SK-N-SH (cell line): Measurements from ENCODE around the gene NPFFR1. TPM values are rescaled to one million over a fixed set of nuclear protein-coding genes. Genes with fewer than 3 reads are reported as not detected.

Experiments
- CTCF ChIA-PET: fragments of 300-600, 350-600 bp; formaldehyde crosslinking; extraction: SDS; loops from one replicate; lab custom pipeline; 2021; lab: Yijun Ruan, JAX
- POLR2A ChIA-PET: fragments of 350-600 bp; sonication (Branson Sonifier 250); formaldehyde crosslinking; extraction: SDS; loops from one replicate; lab custom pipeline; 2020; ENCODE audit warnings: antibody characterized with exemption, inconsistent platforms; lab: Yijun Ruan, JAX
- DNase-seq: peaks from one replicate; pipeline ENCODE4 v3.0.0; 2012
- H2AFZ ChIP-seq: fragments of 200-600 bp; sonication (generic); 2 replicates; pipeline ENCODE4 v1.8.1; 2016; ENCODE audit warnings: antibody characterized with exemption, mild to moderate bottlenecking, low read depth
- H3F3A ChIP-seq: fragments of 200-600 bp; sonication (generic); replicated peaks from 2 replicates; pipeline ENCODE3; 2016; ENCODE audit warnings: antibody characterized with exemption, mild to moderate bottlenecking; ENCODE audit not compliant: insufficient read depth
- H3K27ac ChIP-seq, 2 experiments: fragments of 200-500 bp in 1 of 2; fragments of 200-600 bp in 1 of 2; sonication (Bioruptor generic) in 1 of 2; sonication (generic), shearing (Covaris generic) in 1 of 2; 2 replicates each; pipeline versions ENCODE4 v1.5.1 to v1.6.1; 2014 to 2016; ENCODE audit warnings: low read depth in 2 of 2, inconsistent platforms in 1 of 2, low read length in 1 of 2, mild to moderate bottlenecking in 1 of 2, mixed read lengths in 1 of 2
- H3K27me3 ChIP-seq: fragments of 200-600 bp; sonication (generic), shearing (Covaris generic); 2 replicates; pipeline ENCODE4 v1.6.1; 2016; ENCODE audit warnings: mixed run types; ENCODE audit not compliant: insufficient read depth
- H3K36me3 ChIP-seq, 2 experiments: fragments of 200-500 bp in 1 of 2; fragments of 200-600 bp in 1 of 2; sonication (Bioruptor generic) in 1 of 2; sonication (generic) in 1 of 2; replicated peaks in 1 of 2; 2 replicates each; pipeline versions ENCODE3 to v1.5.1; 2014 to 2016; ENCODE audit warnings: low read length in 1 of 2, mild to moderate bottlenecking in 1 of 2; ENCODE audit not compliant: insufficient read depth in 2 of 2, control insufficient read depth in 1 of 2
- H3K4me1 ChIP-seq, 2 experiments: fragments of 200-500 bp in 1 of 2; fragments of 200-600 bp in 1 of 2; sonication (Bioruptor generic) in 1 of 2; sonication (generic), shearing (Covaris generic) in 1 of 2; 2 replicates each; pipeline versions ENCODE4 v1.5.1 to v1.6.1; 2014 to 2016; ENCODE audit warnings: low read depth in 1 of 2, low read length in 1 of 2, mixed run types in 1 of 2; ENCODE audit not compliant: insufficient read depth in 2 of 2, control insufficient read depth in 1 of 2
- H3K4me2 ChIP-seq: fragments of 200-600 bp; sonication (generic), shearing (Covaris generic); 2 replicates; pipeline ENCODE4 v1.6.1; 2017; ENCODE audit warnings: mixed run types
- H3K4me3 ChIP-seq, 2 experiments: fragments of 200-500 bp in 1 of 2; fragments of 200-600 bp in 1 of 2; sonication (Bioruptor generic) in 1 of 2; sonication (generic), shearing (Covaris generic) in 1 of 2; 2 replicates each; pipeline versions ENCODE4 v1.5.1 to v1.8.1; 2014 to 2016; ENCODE audit warnings: low read depth in 2 of 2, inconsistent platforms in 1 of 2, low read length in 1 of 2, mild to moderate bottlenecking in 1 of 2, mixed read lengths in 1 of 2, moderate library complexity in 1 of 2
- H3K79me2 ChIP-seq: fragments of 200-600 bp; sonication (generic); 2 replicates; pipeline ENCODE4 v1.8.1; 2017; ENCODE audit warnings: mild to moderate bottlenecking; ENCODE audit not compliant: insufficient read depth
- H3K9ac ChIP-seq: fragments of 200-600 bp; sonication (generic); 2 replicates; pipeline ENCODE4 v1.6.1; 2017; ENCODE audit warnings: mixed run types
- H3K9me2 ChIP-seq: fragments of 200-600 bp; sonication (generic); 2 replicates; pipeline ENCODE4 v1.6.1; 2017; ENCODE audit warnings: mixed run types
- H3K9me3 ChIP-seq: fragments of 200-600 bp; sonication (generic); 2 replicates; pipeline ENCODE4 v1.6.1; 2017; ENCODE audit warnings: mixed run types, mild to moderate bottlenecking, moderate library complexity
- H4K20me1 ChIP-seq: fragments of 200-600 bp; sonication (generic); 2 replicates; pipeline ENCODE4 v1.6.1; 2017; ENCODE audit warnings: mild to moderate bottlenecking, mixed run types; ENCODE audit not compliant: insufficient read depth
- CHD2 ChIP-seq: fragments of 150-350 bp; IDR thresholded peaks from 2 replicates; pipeline ENCODE4 v1.6.1; 2018; ENCODE audit warnings: low read length; ENCODE audit not compliant: partially characterized antibody
- ELF1 ChIP-seq: IDR thresholded peaks from 2 replicates; pipeline ENCODE4 v1.4.0; 2012
- EP300 ChIP-seq, 2 experiments: IDR thresholded peaks; 2 replicates each; pipeline versions ENCODE4 v1.4.0 to v1.6.1; 2012; ENCODE audit warnings: borderline replicate concordance in 1 of 2, low read depth in 1 of 2, low read length in 1 of 2
- EZH2phosphoT487 ChIP-seq: fragments of 200-600 bp; sonication (generic); IDR thresholded peaks from 2 replicates; pipeline ENCODE4 v1.6.1; 2017; ENCODE audit warnings: low read depth, mixed run types, mild to moderate bottlenecking, antibody characterized with exemption, moderate library complexity, borderline replicate concordance
- FOSL2 ChIP-seq: IDR thresholded peaks from 2 replicates; pipeline ENCODE4 v1.4.0; 2012; ENCODE audit warnings: low read depth, mild to moderate bottlenecking, moderate library complexity, borderline replicate concordance
- FOXM1 ChIP-seq: IDR thresholded peaks from 2 replicates; pipeline ENCODE4 v1.4.0; 2012; ENCODE audit warnings: low read depth, mild to moderate bottlenecking
- GABPA ChIP-seq: IDR thresholded peaks from 2 replicates; pipeline ENCODE4 v1.4.0; 2012; ENCODE audit warnings: low read depth, mild to moderate bottlenecking
- GATA2 ChIP-seq: sonication (generic); formaldehyde crosslinking; IDR thresholded peaks from 2 replicates; pipeline ENCODE4 v1.5.0; 2020; ENCODE audit warnings: mild to moderate bottlenecking, missing genetic modification reagents
- IRF3 ChIP-seq: fragments of 150-350 bp; IDR thresholded peaks from 2 replicates; pipeline ENCODE4 v1.6.1; 2016; ENCODE audit warnings: mild to moderate bottlenecking, low read depth, low read length
- JUND ChIP-seq: IDR thresholded peaks from 2 replicates; pipeline ENCODE4 v1.4.0; 2012
- MEF2A ChIP-seq: IDR thresholded peaks from 2 replicates; pipeline ENCODE4 v1.4.0; 2012; ENCODE audit warnings: low read depth, borderline replicate concordance
- MXI1 ChIP-seq: IDR thresholded peaks from 2 replicates; pipeline ENCODE4 v1.6.1; 2012; ENCODE audit warnings: mild to moderate bottlenecking, low read depth, low read length, improper control_type of control experiment
- NFIC ChIP-seq: IDR thresholded peaks from 2 replicates; pipeline ENCODE4 v1.4.0; 2012; ENCODE audit warnings: borderline replicate concordance
- PBX3 ChIP-seq: IDR thresholded peaks from 2 replicates; pipeline ENCODE4; 2012
- POLR2AphosphoS5 ChIP-seq: IDR thresholded peaks from 2 replicates; pipeline ENCODE4 v1.6.1; 2012; ENCODE audit warnings: low read depth, low read length
- RAD21 ChIP-seq: IDR thresholded peaks from 2 replicates; pipeline ENCODE4 v1.6.1; 2012; ENCODE audit warnings: mild to moderate bottlenecking, low read length
- RCOR1 ChIP-seq: fragments of 150-350 bp; IDR thresholded peaks from 2 replicates; pipeline ENCODE4 v1.6.1; 2017; ENCODE audit warnings: antibody characterized with exemption, low read length
- RFX5 ChIP-seq: IDR thresholded peaks from 2 replicates; pipeline ENCODE4 v1.6.1; 2012; ENCODE audit warnings: mild to moderate bottlenecking, improper control_type of control experiment, low read length
- RXRA ChIP-seq: IDR thresholded peaks from 2 replicates; pipeline ENCODE4 v1.4.0; 2012; ENCODE audit warnings: low read depth, mild to moderate bottlenecking, borderline replicate concordance
- SIN3A ChIP-seq: IDR thresholded peaks from 2 replicates; pipeline ENCODE4 v1.6.1; 2012; ENCODE audit warnings: low read depth, mild to moderate bottlenecking, low read length, moderate library complexity, borderline replicate concordance
- SMC3 ChIP-seq: IDR thresholded peaks from 2 replicates; pipeline ENCODE4 v1.6.1; 2012; ENCODE audit warnings: low read depth, low read length, improper control_type of control experiment
- TEAD4 ChIP-seq: IDR thresholded peaks from 2 replicates; pipeline ENCODE4 v1.4.0; 2012; ENCODE audit warnings: mild to moderate bottlenecking, borderline replicate concordance; ENCODE audit not compliant: insufficient read depth
- USF1 ChIP-seq: IDR thresholded peaks from 2 replicates; pipeline ENCODE4 v1.4.0; 2012; ENCODE audit warnings: low read depth, borderline replicate concordance
- USF2 ChIP-seq: fragments of 150-350 bp; IDR thresholded peaks from 2 replicates; pipeline ENCODE4 v1.6.1; 2017; ENCODE audit warnings: antibody characterized with exemption, low read length, low read depth, borderline replicate concordance
- YY1 ChIP-seq: IDR thresholded peaks from 2 replicates; pipeline ENCODE4 v1.4.0; 2012; ENCODE audit warnings: low read depth, mild to moderate bottlenecking
- WGBS: methylation state at CpG from one replicate; pipeline ENCODE4 v1.1.6; 2017; ENCODE audit warnings: low lambda C conversion rate; 5-methylcytosine and 5-hydroxymethylcytosine counted together
- polyA plus RNA-seq, 3 experiments: library from polyadenylated mRNA; depleted of rRNA; stranded (reverse); fragments of >200 nt; gene quantifications; 2 replicates each; pipeline ENCODE4 v1.2.3, GENCODE V29; 2012

Gene NPFFR1
- polyA plus RNA-seq, 1 of the 3 experiments (the other 2 are of a cell fraction) = not detected

- Histone ChIP-seq H3F3A (peaks cover 9% of the 10 kb centered on the region), H3K9ac (no peak overlapping the region), H4K20me1 (no peaks in the 10 kb centered on the region), H3K36me3 (peaks cover 53 to 78% of the 10 kb centered on the region in 2 experiments), H3K9me3 (no peaks in the 10 kb centered on the region), H2AFZ (no peak overlapping the region), H3K27ac (no peak overlapping the region), H3K4me3 (no peak overlapping the region), H3K79me2 (no peaks in the 10 kb centered on the region), H3K9me2 (no peaks in the 10 kb centered on the region), H3K27me3 (no peaks in the 10 kb centered on the region), H3K4me2 (no peak overlapping the region), H3K4me1 (no peaks in the 10 kb centered on the region)
- TF ChIP-seq MXI1 = no peak
- TF ChIP-seq GATA2 (CRISPR knock-in tag) = no peak
- no peak for TF ChIP-seq PBX3
- no peak for TF ChIP-seq FOXM1
- TF ChIP-seq RXRA = no peak
- TF ChIP-seq FOSL2 = no peak
- TF ChIP-seq USF2 = no peak
- no peak for TF ChIP-seq USF1
- no peak for TF ChIP-seq CHD2
- TF ChIP-seq IRF3 = no peak
- no peak for TF ChIP-seq NFIC
- TF ChIP-seq POLR2AphosphoS5 = no peak
- TF ChIP-seq ELF1 = no peak
- no peak for TF ChIP-seq GABPA
- TF ChIP-seq RAD21 = no peak
- no peak for DNase-seq
- ChIA-PET CTCF (interaction anchor here (1.0 to 5.3 kb wide), 2 partner anchors 9 to 151 kb away, joined by 5 to 20 read pairs; no protein-coding TSS in a partner anchor), POLR2A (no interaction called here)
- WGBS = 96% methylated on average over 1 of the region's 1 CpG
These were observed 70.9 kb downstream of the NPFFR1 start for GRCh38 chr10:70212879-70213278.

- Histone ChIP-seq H4K20me1 (no peaks in the 10 kb centered on the region), H3K36me3 (peaks cover 48 to 77% of the 10 kb centered on the region in 2 experiments), H3K79me2 (no peaks in the 10 kb centered on the region), H3K27ac (no peak overlapping the region), H3K9ac (no peak overlapping the region), H3K27me3 (no peaks in the 10 kb centered on the region), H3K9me2 (no peaks in the 10 kb centered on the region), H3K4me3 (no peak overlapping the region), H3K9me3 (no peaks in the 10 kb centered on the region), H2AFZ (no peak overlapping the region), H3K4me1 (no peaks in the 10 kb centered on the region), H3F3A (peaks cover 9% of the 10 kb centered on the region), H3K4me2 (no peak overlapping the region)
- POLR2A ChIA-PET = no interaction called here
- DNase-seq = no peak
- CTCF ChIA-PET = interaction anchor here (1.0 to 5.3 kb wide), 2 partner anchors 9 to 152 kb away, joined by 5 to 20 read pairs; no protein-coding TSS in a partner anchor
- no peak for TF ChIP-seq GABPA
- TF ChIP-seq EP300 (IDR thresholded peaks at IDR 0.05; ENCODE audit: borderline replicate concordance in 1 of 2, low read depth in 1 of 2, low read length in 1 of 2) = no peak
- no peak for TF ChIP-seq RFX5
- no peak for TF ChIP-seq FOSL2
- no peak for TF ChIP-seq CHD2
- no peak for TF ChIP-seq MXI1
- no peak for TF ChIP-seq YY1
- no peak for TF ChIP-seq FOXM1
- no peak for TF ChIP-seq RCOR1
- no peak for TF ChIP-seq SMC3
- no peak for TF ChIP-seq USF1
- no peak for TF ChIP-seq NFIC
- TF ChIP-seq JUND = no peak
- no peak for TF ChIP-seq MEF2A
- TF ChIP-seq TEAD4 = no peak
- no peak for TF ChIP-seq GATA2 (CRISPR knock-in tag)
- TF ChIP-seq EZH2phosphoT487 = no peak
- TF ChIP-seq SIN3A = no peak
These were observed 71.5 kb downstream of the NPFFR1 start for GRCh38 chr10:70212277-70212676.
